ENCODE measurements around the gene CYP20A1.

DNA sequence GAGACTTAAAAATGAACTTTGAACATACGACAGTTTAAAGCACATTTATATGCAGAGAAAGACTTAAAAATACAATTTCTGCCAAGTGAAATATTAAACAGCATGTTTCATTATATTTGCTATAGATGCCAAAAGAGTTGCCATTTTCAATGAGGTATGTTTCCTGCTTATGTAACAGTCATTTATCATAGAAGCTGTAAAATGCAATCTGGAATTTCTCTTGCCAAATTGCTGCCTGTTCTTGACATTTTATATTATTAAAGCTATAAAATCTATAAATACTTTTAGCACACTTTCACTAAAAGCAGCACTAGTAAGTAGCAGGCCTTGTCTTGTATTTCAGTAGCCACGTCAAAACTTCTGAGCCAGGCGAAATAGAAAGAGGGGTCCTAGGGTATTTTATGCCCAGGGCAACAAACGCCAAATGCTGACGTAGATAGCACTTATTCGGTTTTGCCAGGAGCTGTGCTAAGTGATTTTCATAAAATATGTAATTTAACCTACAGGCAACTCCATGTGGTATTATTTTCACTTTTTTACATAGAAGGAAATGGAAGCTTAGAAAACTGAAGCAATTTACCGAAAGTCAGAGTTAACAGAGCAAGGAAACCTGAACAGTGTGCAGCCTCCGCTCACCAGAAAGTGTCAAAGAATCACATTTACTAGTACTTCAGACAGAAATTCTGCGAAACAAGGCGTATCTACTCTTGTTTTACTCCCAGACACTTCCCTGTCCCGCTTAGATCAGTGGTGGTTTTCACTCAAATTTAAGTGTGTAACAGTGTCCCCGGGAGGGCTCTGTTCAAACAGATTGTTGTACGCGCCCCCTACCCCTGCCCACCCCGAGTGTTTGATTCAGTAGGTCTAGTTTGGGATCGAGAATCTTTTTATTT, 1.2 kb upstream of the CYP20A1 start:
- no peak for TF ChIP-seq CTCF (conservative IDR thresholded peaks at IDR 0.05)
- no peak for TF ChIP-seq ZFX (IDR thresholded peaks at IDR 0.05)
